ENCODE data around the gene SREBF1. TPM values are rescaled to one million over a fixed set of nuclear protein-coding genes. Genes with fewer than 3 reads are reported as not detected.

The SREBF1 gene
- total and polyA plus RNA-seq, 10 of the 15 experiments (the other 5 are each of a cell fraction or from before 2014, with no cell fraction given) = 1.4 to 84.6 (median 20.4) TPM

- TF ChIP-seq YY1 (IDR thresholded peaks at IDR 0.05; ENCODE audit: low read depth, low read length) = no peak
- TF ChIP-seq, protein P1, sequence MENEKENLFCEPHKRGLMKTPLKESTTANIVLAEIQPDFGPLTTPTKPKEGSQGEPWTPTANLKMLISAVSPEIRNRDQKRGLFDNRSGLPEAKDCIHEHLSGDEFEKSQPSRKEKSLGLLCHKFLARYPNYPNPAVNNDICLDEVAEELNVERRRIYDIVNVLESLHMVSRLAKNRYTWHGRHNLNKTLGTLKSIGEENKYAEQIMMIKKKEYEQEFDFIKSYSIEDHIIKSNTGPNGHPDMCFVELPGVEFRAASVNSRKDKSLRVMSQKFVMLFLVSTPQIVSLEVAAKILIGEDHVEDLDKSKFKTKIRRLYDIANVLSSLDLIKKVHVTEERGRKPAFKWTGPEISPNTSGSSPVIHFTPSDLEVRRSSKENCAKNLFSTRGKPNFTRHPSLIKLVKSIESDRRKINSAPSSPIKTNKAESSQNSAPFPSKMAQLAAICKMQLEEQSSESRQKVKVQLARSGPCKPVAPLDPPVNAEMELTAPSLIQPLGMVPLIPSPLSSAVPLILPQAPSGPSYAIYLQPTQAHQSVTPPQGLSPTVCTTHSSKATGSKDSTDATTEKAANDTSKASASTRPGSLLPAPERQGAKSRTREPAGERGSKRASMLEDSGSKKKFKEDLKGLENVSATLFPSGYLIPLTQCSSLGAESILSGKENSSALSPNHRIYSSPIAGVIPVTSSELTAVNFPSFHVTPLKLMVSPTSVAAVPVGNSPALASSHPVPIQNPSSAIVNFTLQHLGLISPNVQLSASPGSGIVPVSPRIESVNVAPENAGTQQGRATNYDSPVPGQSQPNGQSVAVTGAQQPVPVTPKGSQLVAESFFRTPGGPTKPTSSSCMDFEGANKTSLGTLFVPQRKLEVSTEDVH (IDR thresholded peaks at IDR 0.05; ENCODE audit: low read depth, partially characterized antibody) = no peak
- TF ChIP-seq NBN (IDR thresholded peaks at IDR 0.05) = no peak
- TF ChIP-seq ATF7 (IDR thresholded peaks at IDR 0.05; ENCODE audit: low read depth) = no peak
- no peak for TF ChIP-seq ZBTB11 (CRISPR knock-in tag; IDR thresholded peaks at IDR 0.05)
- TF ChIP-seq MYC (IDR thresholded peaks at IDR 0.05; ENCODE audit: insufficient read depth, insufficient read length, insufficient replicate concordance, low read length, severe bottlenecking) = no peak
- TF ChIP-seq PAX8 (IDR thresholded peaks at IDR 0.05) = no peak
- no peak for TF ChIP-seq HCFC1 (IDR thresholded peaks at IDR 0.05; ENCODE audit: low read length)
- Histone ChIP-seq H3K9me3 (replicated peaks; ENCODE audit: control insufficient read depth, insufficient read depth, low read length) (no peaks in the 10 kb centered on the region), H3K79me2 (ENCODE audit: control insufficient read depth, insufficient read depth, low read length) (no peaks in the 10 kb centered on the region), H4K20me1 (ENCODE audit: control insufficient read depth, insufficient read depth) (no peaks in the 10 kb centered on the region), H3K27me3 (replicated peaks in 1 of 2; ENCODE audit: control insufficient read depth in 2 of 2, insufficient read depth in 2 of 2, low read length in 1 of 2) (no peaks in the 10 kb centered on the region), H2AFZ (ENCODE audit: control insufficient read depth, low read depth, low read length) (no peak overlapping the region), H3K4me1 (ENCODE audit: control insufficient read depth, insufficient read depth, low read length) (peaks cover 17% of the 10 kb centered on the region), H3K4me2 (ENCODE audit: control insufficient read depth, insufficient read depth) (no peak overlapping the region), H3K36me3 (ENCODE audit: control insufficient read depth in 2 of 2, insufficient read depth in 2 of 2, low read length in 1 of 2) (no peaks in the 10 kb centered on the region), H3K9ac (ENCODE audit: control insufficient read depth, insufficient read depth, low read length) (no peak overlapping the region), H3K4me3 (no peak overlapping the region), H3K27ac (ENCODE audit: control insufficient read depth, insufficient read depth) (no peak overlapping the region)
- in situ Hi-C loops (cut with MboI) (no loop called here), intact Hi-C loops (cut with micrococcal nuclease; ENCODE audit: unreplicated experiment) (no loop called here)
- ChIA-PET RAD21 (ENCODE audit: unreplicated experiment) (no interaction called here), POLR2A (no interaction called here), SMC1A (ENCODE audit: uncharacterized antibody, unreplicated experiment) (no interaction called here), CTCF (no interaction called here)
- ATAC-seq = no peak
- BruUV-seq (replicated peaks) = no TSS peak
- no peak for DNase-seq (ENCODE audit: low read depth, low spot score)
- no peak for FAIRE-seq
- 71% methylated on average over 4 of the region's 4 CpGs for WGBS (ENCODE audit: insufficient coverage, insufficient replicate concordance, low lambda C conversion rate, missing lambda C conversion rate)
Measured at GRCh38 chr17:17843096-17843495, 6.3 kb upstream of the SREBF1 start.

All from GM12878 (cell line).